NT2/D1 (cell line): Measurements from ENCODE around the gene RHBDD1.

ENCODE experiments used
- YY1 ChIP-seq: IDR thresholded peaks from 2 replicates; pipeline ENCODE4 v1.6.1; 2011; ENCODE audit not compliant: insufficient read length, insufficient read depth
- ZNF274 ChIP-seq: IDR thresholded peaks from 2 replicates; pipeline ENCODE4 v1.6.1; 2011; ENCODE audit warnings: mild to moderate bottlenecking, low read depth, low read length

DNA sequence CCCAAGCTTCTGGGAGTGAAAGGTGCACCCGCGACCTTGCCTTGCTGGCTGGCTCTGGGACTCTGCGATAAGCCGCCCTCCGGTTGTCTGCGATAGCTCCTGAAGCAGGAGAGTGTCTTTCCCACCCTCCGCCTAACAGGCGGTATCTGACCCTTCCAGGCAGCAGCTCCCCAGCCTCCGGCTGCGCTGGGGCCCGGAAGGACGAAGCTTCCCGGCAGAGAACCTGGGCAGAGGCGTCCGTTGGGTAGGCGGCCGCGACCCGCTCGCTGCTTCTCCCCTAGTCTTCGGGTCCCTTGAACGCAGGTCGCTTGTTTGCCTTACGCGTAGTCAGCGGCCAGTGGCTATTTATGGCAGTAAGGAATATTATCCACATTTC, 446 bp upstream of the RHBDD1 start:
- TF ChIP-seq YY1 (no peak), ZNF274 (no peak)
